Measurements from ENCODE around the gene CD93.

CD93 gene

GRCh38 chr20:23094927-23095326 is 8.8 kb upstream of the CD93 start:
- WGBS = 87% methylated on average over 8 of the region's 8 CpGs

DNA sequence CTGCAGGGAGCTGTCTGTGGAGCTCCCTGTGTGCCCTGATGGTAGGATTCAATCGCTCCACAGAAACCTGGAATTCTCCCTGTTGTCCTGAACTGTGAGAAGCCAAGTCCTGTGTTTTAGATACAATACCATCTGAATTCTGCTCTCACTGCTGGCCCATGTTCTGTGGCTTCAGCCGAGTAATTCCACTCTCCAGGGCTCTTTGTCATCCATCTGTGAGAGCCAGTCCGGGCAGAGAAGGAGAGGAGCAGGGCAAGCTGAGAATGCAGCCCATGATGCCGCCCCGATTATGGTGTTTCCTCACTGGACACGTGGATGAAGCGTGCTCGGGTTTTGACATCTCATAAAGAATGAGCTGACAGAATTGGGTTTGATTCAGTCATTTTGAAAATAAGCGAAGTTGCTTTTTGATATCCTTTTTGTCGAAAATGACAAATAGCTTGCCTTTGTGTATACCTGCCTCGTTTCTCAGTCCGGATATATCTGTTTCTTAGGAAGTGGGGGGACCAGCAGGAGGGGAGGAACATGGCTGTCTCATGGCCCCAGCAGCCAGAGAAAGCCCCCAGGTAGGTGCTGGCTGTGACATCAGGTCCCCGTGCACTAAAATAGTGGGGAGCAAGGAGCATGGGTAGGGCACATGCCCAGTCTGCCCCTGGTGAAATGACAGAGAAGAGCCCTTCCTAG is 8.2 kb upstream of the CD93 start:
- Histone ChIP-seq H4K8ac (ENCODE audit: low read length) (peak overlapping the region; percentile 69), H3K79me1 (replicated peaks; ENCODE audit: low read length, poor library complexity, severe bottlenecking) (no peaks in the 10 kb centered on the region), H2BK12ac (ENCODE audit: low read length in 2 of 2) (peak overlapping the region in 1 of 2 experiments; percentile 30), H3K36me3 (ENCODE audit: control insufficient read depth in 1 of 2, insufficient read depth in 2 of 2, low read depth in 1 of 2, low read length in 2 of 2) (no peaks in the 10 kb centered on the region), H3K9ac (ENCODE audit: low read length) (no peak overlapping the region), H4K91ac (ENCODE audit: low read length) (no peak overlapping the region), H3K4me2 (ENCODE audit: low read length, poor library complexity, severe bottlenecking) (no peak overlapping the region), H3K27me3 (ENCODE audit: control insufficient read depth in 1 of 2, insufficient read depth in 1 of 2, low read length in 2 of 2) (peaks cover 15 to 33% of the 10 kb centered on the region in 2 experiments), H3K9me3 (ENCODE audit: control insufficient read depth, low read length) (no peaks in the 10 kb centered on the region), H2BK120ac (ENCODE audit: low read depth, low read length) (no peak overlapping the region), H2BK5ac (ENCODE audit: low read depth, low read length, poor library complexity, severe bottlenecking) (no peak overlapping the region), H3K27ac (ENCODE audit: low read length, poor library complexity, severe bottlenecking) (no peak overlapping the region), H3K4me1 (ENCODE audit: control insufficient read depth, insufficient read depth, low read depth, low read length) (no peaks in the 10 kb centered on the region), H2BK15ac (ENCODE audit: low read depth, poor library complexity, severe bottlenecking) (no peak overlapping the region), H3K18ac (ENCODE audit: low read depth in 1 of 2, low read length in 2 of 2) (no peak overlapping the region), H3K23ac (ENCODE audit: low read length in 2 of 2) (no peak overlapping the region), H3K14ac (ENCODE audit: low read length in 2 of 2) (no peak overlapping the region), H2AFZ (ENCODE audit: low read depth, low read length) (no peak overlapping the region), H3K4me3 (ENCODE audit: insufficient read depth in 1 of 2, low read depth in 1 of 2, low read length in 2 of 2) (no peak overlapping the region), H2AK5ac (ENCODE audit: low read length, severe bottlenecking) (no peak overlapping the region), H3K4ac (ENCODE audit: low read depth in 1 of 2, low read length in 2 of 2) (no peak overlapping the region)
- 90% methylated on average over 13 of the region's 13 CpGs for WGBS
- DNase-seq = no peak

More at GRCh38 chr20:23094927-23095326, 8.8 kb upstream of the CD93 start:
- H3K9me3 ChIP-seq (ENCODE audit: control insufficient read depth, low read length) = no peaks in the 10 kb centered on the region
- no peak overlapping the region for H3K9ac ChIP-seq (ENCODE audit: low read length)
- H3K4ac ChIP-seq (ENCODE audit: low read depth in 1 of 2, low read length in 2 of 2) = no peak overlapping the region
- no peak overlapping the region for H3K14ac ChIP-seq (ENCODE audit: low read length in 2 of 2)
- H4K91ac ChIP-seq (ENCODE audit: low read length) = no peak overlapping the region
- H2BK15ac ChIP-seq (ENCODE audit: low read depth, poor library complexity, severe bottlenecking) = no peak overlapping the region
- peaks cover 15 to 33% of the 10 kb centered on the region in 2 experiments for H3K27me3 ChIP-seq (ENCODE audit: control insufficient read depth in 1 of 2, insufficient read depth in 1 of 2, low read length in 2 of 2)
- H3K79me1 ChIP-seq (replicated peaks; ENCODE audit: low read length, poor library complexity, severe bottlenecking) = no peaks in the 10 kb centered on the region
- H3K4me2 ChIP-seq (ENCODE audit: low read length, poor library complexity, severe bottlenecking) = no peak overlapping the region
- H2AK5ac ChIP-seq (ENCODE audit: low read length, severe bottlenecking) = no peak overlapping the region
- peak; percentile 50 for DNase-seq
- no peak overlapping the region for H2BK120ac ChIP-seq (ENCODE audit: low read depth, low read length)
- H3K27ac ChIP-seq (ENCODE audit: low read length, poor library complexity, severe bottlenecking) = no peak overlapping the region
- H2BK12ac ChIP-seq (ENCODE audit: low read length in 2 of 2) = peak overlapping the region in 1 of 2 experiments; percentile 30
- no peaks in the 10 kb centered on the region for H3K36me3 ChIP-seq (ENCODE audit: control insufficient read depth in 1 of 2, insufficient read depth in 2 of 2, low read depth in 1 of 2, low read length in 2 of 2)
- H3K18ac ChIP-seq (ENCODE audit: low read depth in 1 of 2, low read length in 2 of 2) = no peak overlapping the region
- H3K23ac ChIP-seq (ENCODE audit: low read length in 2 of 2) = no peak overlapping the region
- H2BK5ac ChIP-seq (ENCODE audit: low read depth, low read length, poor library complexity, severe bottlenecking) = no peak overlapping the region
- no peaks in the 10 kb centered on the region for H3K4me1 ChIP-seq (ENCODE audit: control insufficient read depth, insufficient read depth, low read depth, low read length)
- peak overlapping the region; percentile 69 for H4K8ac ChIP-seq (ENCODE audit: low read length)
- no peak overlapping the region for H3K4me3 ChIP-seq (ENCODE audit: insufficient read depth in 1 of 2, low read depth in 1 of 2, low read length in 2 of 2)
- H2AFZ ChIP-seq (ENCODE audit: low read depth, low read length) = no peak overlapping the region

DNA sequence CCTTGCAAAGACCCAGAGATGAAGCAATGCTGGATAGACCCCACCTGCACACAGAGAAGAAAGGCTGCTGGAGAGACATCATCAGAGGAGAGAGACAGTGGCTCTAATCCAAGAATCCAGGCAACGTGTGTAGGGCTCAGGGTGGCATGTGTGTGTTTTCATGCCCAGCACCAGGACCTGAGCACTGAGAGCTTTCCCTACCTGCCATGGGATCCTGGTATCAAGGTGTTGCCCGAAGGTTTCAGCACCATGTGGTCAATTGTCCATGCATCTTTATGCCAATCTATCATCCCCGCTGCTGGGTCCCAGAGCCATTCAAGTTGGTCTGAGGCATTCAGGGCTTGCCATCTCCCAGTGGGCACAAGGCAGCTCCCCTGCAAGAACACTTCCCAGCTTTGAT is 7.5 kb upstream of the CD93 start:
- DNase-seq = no peak
- no peak overlapping the region for H2BK15ac ChIP-seq (ENCODE audit: low read depth, poor library complexity, severe bottlenecking)
- no peak overlapping the region for H3K4ac ChIP-seq (ENCODE audit: low read depth in 1 of 2, low read length in 2 of 2)
- WGBS = 58% methylated on average over 3 of the region's 3 CpGs
- no peak overlapping the region for H4K8ac ChIP-seq (ENCODE audit: low read length)
- H3K4me3 ChIP-seq (ENCODE audit: insufficient read depth in 1 of 2, low read depth in 1 of 2, low read length in 2 of 2) = no peak overlapping the region
- peaks cover 15 to 33% of the 10 kb centered on the region in 2 experiments for H3K27me3 ChIP-seq (ENCODE audit: control insufficient read depth in 1 of 2, insufficient read depth in 1 of 2, low read length in 2 of 2)
- no peak overlapping the region for H2BK5ac ChIP-seq (ENCODE audit: low read depth, low read length, poor library complexity, severe bottlenecking)
- H3K79me1 ChIP-seq (replicated peaks; ENCODE audit: low read length, poor library complexity, severe bottlenecking) = no peaks in the 10 kb centered on the region
- H3K14ac ChIP-seq (ENCODE audit: low read length in 2 of 2) = no peak overlapping the region
- H3K4me2 ChIP-seq (ENCODE audit: low read length, poor library complexity, severe bottlenecking) = no peak overlapping the region
- H3K4me1 ChIP-seq (ENCODE audit: control insufficient read depth, insufficient read depth, low read depth, low read length) = no peaks in the 10 kb centered on the region
- H4K91ac ChIP-seq (ENCODE audit: low read length) = no peak overlapping the region
- no peak overlapping the region for H3K27ac ChIP-seq (ENCODE audit: low read length, poor library complexity, severe bottlenecking)
- no peak overlapping the region for H2AK5ac ChIP-seq (ENCODE audit: low read length, severe bottlenecking)
- no peak overlapping the region for H3K9ac ChIP-seq (ENCODE audit: low read length)
- H3K9me3 ChIP-seq (ENCODE audit: control insufficient read depth, low read length) = no peaks in the 10 kb centered on the region
- no peak overlapping the region for H3K18ac ChIP-seq (ENCODE audit: low read depth in 1 of 2, low read length in 2 of 2)
- H3K36me3 ChIP-seq (ENCODE audit: control insufficient read depth in 1 of 2, insufficient read depth in 2 of 2, low read depth in 1 of 2, low read length in 2 of 2) = no peaks in the 10 kb centered on the region
- H2BK120ac ChIP-seq (ENCODE audit: low read depth, low read length) = no peak overlapping the region
- H3K23ac ChIP-seq (ENCODE audit: low read length in 2 of 2) = no peak overlapping the region
- no peak overlapping the region for H2BK12ac ChIP-seq (ENCODE audit: low read length in 2 of 2)
- H2AFZ ChIP-seq (ENCODE audit: low read depth, low read length) = no peak overlapping the region

DNA sequence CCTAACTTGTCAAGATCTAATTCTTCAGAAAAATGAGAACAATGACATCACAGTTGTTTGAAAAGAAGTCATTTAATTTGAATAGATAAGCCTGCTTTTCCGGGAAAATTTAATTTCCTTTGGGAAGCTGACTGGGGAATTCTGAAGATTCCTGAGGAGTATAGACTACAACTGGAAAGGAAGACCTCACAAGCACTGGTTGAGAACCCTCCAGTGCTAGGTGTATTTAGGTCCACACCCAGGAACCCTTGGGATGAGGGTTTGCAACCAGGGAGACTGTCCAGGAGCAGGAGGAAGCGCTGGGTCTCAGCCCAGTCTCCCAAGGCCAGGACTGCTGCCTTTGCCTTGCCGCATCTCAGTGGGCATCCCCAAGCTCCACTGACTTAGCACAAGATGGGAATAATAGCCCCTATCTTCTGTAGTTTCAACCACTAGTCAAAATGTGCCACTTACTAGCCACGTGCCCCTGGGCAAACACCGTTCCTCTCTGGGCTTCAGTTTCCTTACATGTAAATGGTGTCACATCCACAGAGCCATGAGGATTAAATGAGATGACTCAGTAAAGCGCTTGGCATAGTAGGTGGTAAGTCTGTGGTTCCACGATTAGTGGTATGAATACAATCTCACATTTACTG is 6.9 kb upstream of the CD93 start:
- no peak for DNase-seq
- no peaks in the 10 kb centered on the region for H3K4me1 ChIP-seq (ENCODE audit: control insufficient read depth, insufficient read depth, low read depth, low read length)
- H3K18ac ChIP-seq (ENCODE audit: low read depth in 1 of 2, low read length in 2 of 2) = no peak overlapping the region
- 97% methylated on average over 5 of the region's 7 CpGs for WGBS
- no peak overlapping the region for H2AK5ac ChIP-seq (ENCODE audit: low read length, severe bottlenecking)
- no peak overlapping the region for H2BK120ac ChIP-seq (ENCODE audit: low read depth, low read length)
- no peak overlapping the region for H3K4me3 ChIP-seq (ENCODE audit: insufficient read depth in 1 of 2, low read depth in 1 of 2, low read length in 2 of 2)
- no peak overlapping the region for H2BK5ac ChIP-seq (ENCODE audit: low read depth, low read length, poor library complexity, severe bottlenecking)
- no peak overlapping the region for H3K14ac ChIP-seq (ENCODE audit: low read length in 2 of 2)
- H3K4me2 ChIP-seq (ENCODE audit: low read length, poor library complexity, severe bottlenecking) = no peak overlapping the region
- H2AFZ ChIP-seq (ENCODE audit: low read depth, low read length) = no peak overlapping the region
- no peak overlapping the region for H3K23ac ChIP-seq (ENCODE audit: low read length in 2 of 2)
- no peak overlapping the region for H4K8ac ChIP-seq (ENCODE audit: low read length)
- H3K9ac ChIP-seq (ENCODE audit: low read length) = no peak overlapping the region
- peaks cover 18 to 33% of the 10 kb centered on the region in 2 experiments for H3K27me3 ChIP-seq (ENCODE audit: control insufficient read depth in 1 of 2, insufficient read depth in 1 of 2, low read length in 2 of 2)
- no peak overlapping the region for H2BK12ac ChIP-seq (ENCODE audit: low read length in 2 of 2)
- no peak overlapping the region for H3K4ac ChIP-seq (ENCODE audit: low read depth in 1 of 2, low read length in 2 of 2)
- H3K9me3 ChIP-seq (ENCODE audit: control insufficient read depth, low read length) = no peaks in the 10 kb centered on the region
- H3K79me1 ChIP-seq (replicated peaks; ENCODE audit: low read length, poor library complexity, severe bottlenecking) = no peaks in the 10 kb centered on the region
- H2BK15ac ChIP-seq (ENCODE audit: low read depth, poor library complexity, severe bottlenecking) = no peak overlapping the region
- H3K36me3 ChIP-seq (ENCODE audit: control insufficient read depth in 1 of 2, insufficient read depth in 2 of 2, low read depth in 1 of 2, low read length in 2 of 2) = no peaks in the 10 kb centered on the region
- H3K27ac ChIP-seq (ENCODE audit: low read length, poor library complexity, severe bottlenecking) = no peak overlapping the region
- H4K91ac ChIP-seq (ENCODE audit: low read length) = no peak overlapping the region

Data from mesenchymal stem cell (in vitro differentiated cells and primary cell).